ENCODE data around the gene RNF207.
"Not testable (repeated sequence)": the region's sequence is repeated elsewhere in the genome, so short reads cannot be mapped to it uniquely, and the experiment has no call there.

RNF207 gene

GRCh38 chr1:6208723-6209660, 3.1 kb downstream of the RNF207 start:
- Histone ChIP-seq H3K27me3 (ENCODE audit: insufficient read depth, low read length) (peaks cover 55% of the 10 kb centered on the region), H3K27ac (ENCODE audit: low read length) (no peak overlapping the region), H3K36me3 (ENCODE audit: insufficient read depth, low read depth, low read length) (no peaks in the 10 kb centered on the region), H3K9ac (ENCODE audit: low read depth, low read length) (no peak overlapping the region), H3K4me1 (ENCODE audit: insufficient read depth, low read length) (no peaks in the 10 kb centered on the region; the same call in 1 of the 2 replicates), H3K4me3 (ENCODE audit: low read length) (peak overlapping the region; percentile 51), H3K9me3 (ENCODE audit: insufficient read depth, low read depth, low read length) (no peaks in the 10 kb centered on the region)

DNA sequence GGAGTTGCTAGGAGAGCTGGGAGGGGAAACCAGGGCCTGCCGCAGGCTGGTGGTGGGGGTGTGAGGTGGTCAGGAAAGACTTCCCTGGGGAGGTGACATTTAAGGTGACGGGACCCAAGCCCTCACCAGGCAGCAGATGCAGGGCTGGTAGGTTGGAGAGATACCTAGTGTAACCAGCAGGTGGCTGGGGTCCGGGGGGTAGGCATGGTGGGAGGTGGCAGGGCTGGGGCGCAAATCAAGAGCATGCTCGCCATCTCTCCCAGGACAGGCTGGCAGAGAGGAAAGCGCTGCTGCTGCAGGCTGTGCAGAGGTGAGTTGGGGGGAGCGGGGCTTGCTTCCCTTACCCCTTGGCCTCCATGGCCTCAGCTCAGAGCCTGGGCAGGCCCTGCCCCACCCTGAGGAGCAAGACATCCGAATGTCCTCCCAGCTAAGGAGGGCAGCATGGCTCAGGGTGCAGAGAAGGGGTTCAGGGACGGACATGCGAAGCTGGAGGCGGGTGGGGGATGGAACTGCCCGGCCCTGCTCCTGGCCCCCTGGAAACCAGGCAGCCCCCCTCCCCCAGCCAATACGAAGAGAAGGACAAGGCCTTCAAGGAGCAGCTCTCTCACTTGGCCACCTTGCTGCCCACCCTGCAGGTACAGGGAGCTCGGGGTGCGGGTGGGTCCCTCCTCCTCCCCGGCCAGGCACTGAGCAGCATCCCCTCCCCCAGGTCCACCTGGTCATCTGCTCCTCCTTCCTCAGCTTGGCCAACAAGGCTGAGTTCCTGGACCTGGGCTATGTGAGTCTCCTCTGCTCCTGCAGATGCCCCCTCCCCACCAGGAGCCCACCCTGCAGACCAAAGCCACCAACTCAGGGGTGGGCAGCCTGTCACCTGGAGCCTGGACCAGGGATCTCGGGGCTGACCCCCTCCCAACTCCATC, 4.0 kb downstream of the RNF207 start:
- no peak overlapping the region for H3K9ac ChIP-seq (ENCODE audit: low read depth, low read length)
- no peaks in the 10 kb centered on the region; the same call in 1 of the 2 replicates for H3K4me1 ChIP-seq (ENCODE audit: insufficient read depth, low read length)
- H3K4me3 ChIP-seq (ENCODE audit: low read length), result peak overlapping the region; percentile 51
- no peak overlapping the region for H3K27ac ChIP-seq (ENCODE audit: low read length)
- H3K36me3 ChIP-seq (ENCODE audit: insufficient read depth, low read depth, low read length), result no peaks in the 10 kb centered on the region
- H3K27me3 ChIP-seq (ENCODE audit: insufficient read depth, low read length), result peaks cover 55% of the 10 kb centered on the region
- H3K9me3 ChIP-seq (ENCODE audit: insufficient read depth, low read depth, low read length), result no peaks in the 10 kb centered on the region

- Histone ChIP-seq H3K9ac (ENCODE audit: low read depth, low read length) (no peak overlapping the region), H3K4me3 (ENCODE audit: low read length) (no peak overlapping the region), H3K27ac (ENCODE audit: low read length) (no peak overlapping the region), H3K9me3 (ENCODE audit: insufficient read depth, low read depth, low read length) (no peaks in the 10 kb centered on the region), H3K36me3 (ENCODE audit: insufficient read depth, low read depth, low read length) (no peaks in the 10 kb centered on the region), H3K27me3 (ENCODE audit: insufficient read depth, low read length) (peaks cover 50% of the 10 kb centered on the region), H3K4me1 (ENCODE audit: insufficient read depth, low read length) (no peaks in the 10 kb centered on the region; the same call in 1 of the 2 replicates)
These were observed 4.9 kb downstream of the RNF207 start for GRCh38 chr1:6210591-6211355.

DNA sequence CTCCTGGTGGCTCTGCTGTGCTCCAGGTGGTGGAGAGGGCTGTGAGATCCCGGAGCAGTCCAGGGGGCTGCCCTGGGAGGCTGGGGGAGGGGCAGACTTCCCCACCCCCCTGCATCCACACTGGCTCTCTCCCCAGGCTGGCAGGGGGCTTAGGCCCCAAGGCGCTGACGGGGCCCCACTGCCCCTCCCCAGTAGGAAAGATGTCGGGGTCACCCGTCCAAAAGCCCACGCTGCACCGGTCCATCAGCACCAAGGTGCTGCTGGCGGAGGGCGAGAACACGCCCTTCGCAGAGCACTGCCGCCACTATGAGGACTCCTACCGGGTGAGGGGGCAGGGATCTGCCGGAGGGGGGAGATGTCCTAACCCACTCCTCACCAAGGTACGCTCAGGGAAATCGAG, 5.8 kb downstream of the RNF207 start:
- no peak overlapping the region for H3K9ac ChIP-seq (ENCODE audit: low read depth, low read length)
- peaks cover 40% of the 10 kb centered on the region for H3K27me3 ChIP-seq (ENCODE audit: insufficient read depth, low read length)
- H3K4me1 ChIP-seq (ENCODE audit: insufficient read depth, low read length), result no peaks in the 10 kb centered on the region; the same call in 1 of the 2 replicates
- no peak overlapping the region for H3K27ac ChIP-seq (ENCODE audit: low read length)
- H3K9me3 ChIP-seq (ENCODE audit: insufficient read depth, low read depth, low read length), result no peaks in the 10 kb centered on the region
- no peak overlapping the region for H3K4me3 ChIP-seq (ENCODE audit: low read length)
- H3K36me3 ChIP-seq (ENCODE audit: insufficient read depth, low read depth, low read length), result no peaks in the 10 kb centered on the region

DNA sequence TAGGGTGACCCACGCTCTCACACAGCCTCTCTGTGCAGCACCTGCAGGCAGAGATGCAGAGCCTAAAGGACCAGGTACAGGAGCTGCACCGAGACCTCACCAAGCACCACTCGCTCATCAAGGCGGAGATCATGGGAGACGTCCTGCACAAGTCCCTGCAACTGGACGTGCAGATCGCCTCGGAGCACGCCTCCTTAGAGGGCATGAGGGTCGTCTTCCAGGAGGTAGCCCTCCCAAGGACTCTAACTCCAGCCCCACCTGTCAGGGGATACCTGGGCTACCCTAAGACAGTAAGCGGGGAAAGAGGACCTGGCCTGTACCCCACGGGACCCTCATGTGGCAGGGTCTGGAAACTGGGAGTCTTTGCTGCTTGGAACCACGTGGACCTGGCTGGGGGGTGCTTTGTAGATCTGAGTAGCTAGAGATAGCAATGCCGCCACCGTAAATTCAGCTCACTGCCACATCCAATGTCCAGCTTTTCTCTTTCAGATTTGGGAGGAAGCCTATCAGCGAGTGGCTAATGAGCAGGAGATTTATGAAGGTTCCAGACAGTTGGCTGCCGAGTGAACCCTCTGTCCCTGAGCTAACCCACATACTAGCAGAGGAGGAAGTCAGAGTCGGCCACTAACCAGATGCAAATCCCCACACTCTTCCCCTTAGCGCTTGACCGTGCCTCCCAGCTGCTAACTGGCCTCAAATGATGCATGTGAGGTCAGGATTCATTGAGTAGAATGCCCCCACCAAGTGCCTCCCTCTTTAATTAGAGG, 6.5 kb downstream of the RNF207 start:
- H3K36me3 ChIP-seq (ENCODE audit: insufficient read depth, low read depth, low read length), result no peaks in the 10 kb centered on the region
- H3K9ac ChIP-seq (ENCODE audit: low read depth, low read length), result no peak overlapping the region
- no peak overlapping the region for H3K27ac ChIP-seq (ENCODE audit: low read length)
- H3K9me3 ChIP-seq (ENCODE audit: insufficient read depth, low read depth, low read length), result no peaks in the 10 kb centered on the region
- H3K4me3 ChIP-seq (ENCODE audit: low read length), result no peak overlapping the region
- no peaks in the 10 kb centered on the region; the same call in 1 of the 2 replicates for H3K4me1 ChIP-seq (ENCODE audit: insufficient read depth, low read length)
- peaks cover 34% of the 10 kb centered on the region for H3K27me3 ChIP-seq (ENCODE audit: insufficient read depth, low read length)

DNA sequence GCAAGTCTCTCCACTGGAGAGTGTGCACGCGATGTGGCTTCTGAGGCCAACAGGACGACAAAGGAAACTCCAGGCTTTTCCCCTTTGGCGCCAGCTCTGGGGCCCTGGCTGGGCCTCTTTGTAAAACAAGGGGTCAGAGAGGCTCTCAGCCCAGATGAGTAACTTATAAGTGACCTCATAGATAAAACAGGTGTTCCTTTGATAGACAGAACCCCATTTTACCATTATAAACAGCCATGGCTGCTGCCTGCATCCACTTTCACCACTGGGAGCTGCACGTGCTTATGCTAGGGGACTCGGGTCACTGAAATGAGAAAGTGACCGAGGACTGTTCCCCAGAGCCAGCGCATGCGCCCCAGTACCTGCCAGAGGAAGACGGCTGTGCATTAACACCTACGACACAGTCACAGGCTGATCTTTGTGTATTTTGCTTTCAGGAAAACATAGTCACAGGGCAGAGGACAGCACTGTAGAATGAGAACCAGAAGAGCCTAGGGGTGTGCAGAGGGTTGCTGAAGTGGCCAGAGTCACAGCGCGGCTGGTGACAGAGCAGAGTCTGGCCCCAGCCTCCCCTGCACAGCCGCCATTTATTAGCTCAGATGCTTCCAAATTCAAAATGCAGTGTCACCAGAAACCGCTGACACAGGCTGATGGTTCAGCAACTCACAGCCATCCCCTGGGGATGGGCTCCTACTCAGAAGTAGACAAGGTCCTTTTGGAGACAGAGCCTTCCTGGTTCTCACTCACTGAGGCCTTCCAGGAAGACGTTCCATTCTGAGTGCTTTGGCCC, 12.7 kb downstream of the RNF207 start:
- Histone ChIP-seq H3K27me3 (ENCODE audit: insufficient read depth, low read length) (no peaks in the 10 kb centered on the region), H3K27ac (ENCODE audit: low read length) (no peak overlapping the region), H3K9me3 (ENCODE audit: insufficient read depth, low read depth, low read length) (no peaks in the 10 kb centered on the region), H3K9ac (ENCODE audit: low read depth, low read length) (no peak overlapping the region; the same call in 1 of the 2 replicates), H3K36me3 (ENCODE audit: insufficient read depth, low read depth, low read length) (peaks cover 32% of the 10 kb centered on the region), H3K4me1 (ENCODE audit: insufficient read depth, low read length) (no peaks in the 10 kb centered on the region), H3K4me3 (ENCODE audit: low read length) (no peak overlapping the region)

DNA sequence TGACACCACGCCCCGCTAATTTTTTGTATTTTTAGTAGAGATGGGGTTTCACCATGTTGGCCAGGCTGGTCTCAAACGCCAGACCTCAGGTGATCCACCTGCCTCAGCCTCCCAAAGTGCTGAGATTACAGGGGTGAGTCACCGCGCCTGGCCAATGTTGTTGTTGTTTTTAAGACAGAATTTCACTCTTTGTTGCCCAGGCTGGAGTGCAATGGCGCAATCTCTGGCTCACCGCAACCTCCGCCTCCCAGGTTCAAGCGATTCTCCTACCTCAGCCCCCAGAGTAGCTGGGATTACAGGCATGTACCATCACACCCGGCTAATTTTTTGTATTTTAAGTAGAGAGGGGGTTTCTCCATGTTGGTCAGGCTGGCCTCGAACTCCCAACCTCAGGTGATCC, 13.7 kb downstream of the RNF207 start:
- not testable (repeated sequence) for H3K27ac ChIP-seq (ENCODE audit: low read length); H3K9ac ChIP-seq (ENCODE audit: low read depth, low read length); H3K4me3 ChIP-seq (ENCODE audit: low read length); H3K27me3 ChIP-seq (ENCODE audit: insufficient read depth, low read length); H3K9me3 ChIP-seq (ENCODE audit: insufficient read depth, low read depth, low read length); H3K4me1 ChIP-seq (ENCODE audit: insufficient read depth, low read length)
- peaks cover 43% of the 10 kb centered on the region for H3K36me3 ChIP-seq (ENCODE audit: insufficient read depth, low read depth, low read length)

- Histone ChIP-seq H3K36me3 (ENCODE audit: insufficient read depth, low read depth, low read length) (peaks cover 49% of the 10 kb centered on the region), H3K9me3 (ENCODE audit: insufficient read depth, low read depth, low read length) (no peaks in the 10 kb centered on the region), H3K4me3 (ENCODE audit: low read length) (no peak overlapping the region), H3K4me1 (ENCODE audit: insufficient read depth, low read length) (no peaks in the 10 kb centered on the region), H3K9ac (ENCODE audit: low read depth, low read length) (no peak overlapping the region), H3K27me3 (ENCODE audit: insufficient read depth, low read length) (no peaks in the 10 kb centered on the region), H3K27ac (ENCODE audit: low read length) (no peak overlapping the region)
These were observed 14.3 kb downstream of the RNF207 start for GRCh38 chr1:6220236-6220635.

DNA sequence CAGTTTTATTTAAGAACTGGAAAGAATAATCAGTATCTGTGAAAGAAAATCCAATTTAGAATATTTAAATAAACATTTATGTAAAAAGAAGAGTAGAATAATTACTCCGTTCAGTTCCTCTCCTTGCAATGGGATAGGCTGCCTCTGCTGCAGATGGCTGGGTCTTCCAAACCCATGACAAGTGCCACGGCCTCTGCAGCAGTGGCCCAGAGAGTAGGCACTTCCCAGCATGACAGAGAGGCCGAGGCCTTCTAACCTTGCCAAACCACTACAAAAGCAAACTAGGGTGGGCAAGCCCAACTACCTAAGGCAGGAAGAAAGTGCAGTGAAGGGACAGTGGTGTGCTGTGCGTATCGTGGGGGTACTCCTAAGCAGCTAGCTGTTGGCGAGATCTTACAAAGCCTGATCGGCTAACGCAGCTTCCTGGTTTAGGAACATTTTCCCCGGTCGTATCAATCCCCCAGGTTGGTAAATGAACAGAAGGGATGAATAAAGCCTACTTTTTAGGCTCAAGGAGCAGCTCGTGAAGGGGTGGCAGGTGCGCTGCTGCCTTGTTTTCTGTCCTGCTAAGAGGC, 15.4 kb downstream of the RNF207 start:
- H3K36me3 ChIP-seq (ENCODE audit: insufficient read depth, low read depth, low read length), result peaks cover 59% of the 10 kb centered on the region
- no peak overlapping the region for H3K4me3 ChIP-seq (ENCODE audit: low read length)
- H3K9me3 ChIP-seq (ENCODE audit: insufficient read depth, low read depth, low read length), result no peaks in the 10 kb centered on the region
- H3K27ac ChIP-seq (ENCODE audit: low read length), result no peak overlapping the region
- no peaks in the 10 kb centered on the region for H3K27me3 ChIP-seq (ENCODE audit: insufficient read depth, low read length)
- no peaks in the 10 kb centered on the region for H3K4me1 ChIP-seq (ENCODE audit: insufficient read depth, low read length)
- H3K9ac ChIP-seq (ENCODE audit: low read depth, low read length), result no peak overlapping the region

- no peaks in the 10 kb centered on the region for H3K9me3 ChIP-seq (ENCODE audit: insufficient read depth, low read depth, low read length)
- H3K9ac ChIP-seq (ENCODE audit: low read depth, low read length), result no peak overlapping the region
- H3K27me3 ChIP-seq (ENCODE audit: insufficient read depth, low read length), result no peaks in the 10 kb centered on the region
- H3K4me3 ChIP-seq (ENCODE audit: low read length), result no peak overlapping the region
- peaks cover 72% of the 10 kb centered on the region for H3K36me3 ChIP-seq (ENCODE audit: insufficient read depth, low read depth, low read length)
- no peak overlapping the region for H3K27ac ChIP-seq (ENCODE audit: low read length)
- no peaks in the 10 kb centered on the region for H3K4me1 ChIP-seq (ENCODE audit: insufficient read depth, low read length)
These were observed 16.7 kb downstream of the RNF207 start for GRCh38 chr1:6222636-6223035.
